K562 (cell line): ENCODE measurements around the gene C2. TPM values are rescaled to one million over a fixed set of nuclear protein-coding genes. Genes with fewer than 3 reads are reported as not detected.

Source experiments
- CCAR2 ChIP-seq: fragments of 200-400 bp; formaldehyde crosslinking; IDR thresholded peaks from 2 replicates; pipeline ENCODE4 v1.6.1; 2017; ENCODE audit warnings: mild to moderate bottlenecking, low read depth, low read length
- ELF1 ChIP-seq: fragments of 200-800 bp; sonication (Bioruptor generic); IDR thresholded peaks from 2 replicates; pipeline ENCODE4 v1.6.1; 2016; ENCODE audit warnings: missing genetic modification characterization, missing compliant biosample characterization
- FOXK2 ChIP-seq, 2 experiments: fragments of 450-650 bp; IDR thresholded peaks in 1 of 2; conservative IDR thresholded peaks in 1 of 2; 2 replicates each; pipeline ENCODE4 v1.6.1; 2016; ENCODE audit warnings: low read depth in 2 of 2, mild to moderate bottlenecking in 1 of 2
- HIVEP1 ChIP-seq: fragments of 250-450 bp; sonication (Bioruptor Pico); IDR thresholded peaks from 2 replicates; pipeline ENCODE4 v1.4.0; 2020; ENCODE audit warnings: mild to moderate bottlenecking
- MAX ChIP-seq: sonication (generic); formaldehyde crosslinking; IDR thresholded peaks from 2 replicates; pipeline ENCODE4 v1.9.0; 2022; ENCODE audit warnings: mild to moderate bottlenecking, missing genetic modification reagents
- NFE2 ChIP-seq: IDR thresholded peaks from 2 replicates; pipeline ENCODE4 v1.6.1; 2014; ENCODE audit warnings: antibody characterized with exemption, low read depth
- NR2C2 ChIP-seq, 2 experiments: fragments of 200-800 bp in 1 of 2; sonication (Bioruptor generic) in 1 of 2; sonication (generic) in 1 of 2; formaldehyde crosslinking in 1 of 2; IDR thresholded peaks; 2 replicates each; pipeline versions ENCODE4 v1.6.1 to v1.8.0; 2016 to 2022; ENCODE audit warnings: mild to moderate bottlenecking in 1 of 2, missing compliant biosample characterization in 1 of 2, missing genetic modification characterization in 1 of 2, missing genetic modification reagents in 1 of 2
- PTTG1 ChIP-seq: fragments of 450-650 bp; IDR thresholded peaks from 2 replicates; pipeline ENCODE4 v1.6.1; 2016; ENCODE audit warnings: low read depth, mild to moderate bottlenecking, missing genetic modification characterization, missing compliant biosample characterization
- SMAD3 ChIP-seq: fragments of 450-650 bp; formaldehyde crosslinking; conservative IDR thresholded peaks from 2 replicates; pipeline ENCODE4 v1.4.0; 2020; ENCODE audit warnings: mild to moderate bottlenecking
- TAF9B ChIP-seq: fragments of 450-650 bp; IDR thresholded peaks from 2 replicates; pipeline ENCODE4 v1.6.1; 2018; ENCODE audit warnings: mild to moderate bottlenecking; ENCODE audit not compliant: partially characterized antibody
- TFAP4 ChIP-seq: sonication (generic); formaldehyde crosslinking; IDR thresholded peaks from 2 replicates; pipeline ENCODE4 v1.8.0; 2022; ENCODE audit warnings: missing genetic modification reagents, mild to moderate bottlenecking, moderate library complexity, borderline replicate concordance
- TSHZ1 ChIP-seq: fragments of 250-450 bp; sonication (Bioruptor Pico); IDR thresholded peaks from 2 replicates; pipeline ENCODE4 v1.4.0; 2020; ENCODE audit warnings: mild to moderate bottlenecking, moderate library complexity
- U2AF2 ChIP-seq: fragments of 200-400 bp; formaldehyde crosslinking; optimal IDR thresholded peaks from 2 replicates; pipeline ENCODE3; 2017; ENCODE audit warnings: low read depth, mild to moderate bottlenecking, low read length
- ZBTB7A ChIP-seq: IDR thresholded peaks from 2 replicates; pipeline ENCODE4 v1.6.1; 2011; ENCODE audit warnings: low read depth, mild to moderate bottlenecking, low read length, moderate library complexity, borderline replicate concordance; ENCODE audit not compliant: control insufficient read depth
- ZC3H4 ChIP-seq: sonication (generic); formaldehyde crosslinking; IDR thresholded peaks from 2 replicates; pipeline ENCODE4 v1.9.0; 2021; ENCODE audit warnings: missing genetic modification reagents, borderline replicate concordance
- ZNF217 ChIP-seq: sonication (generic); formaldehyde crosslinking; IDR thresholded peaks from 2 replicates; pipeline ENCODE4 v1.8.0; 2022; ENCODE audit warnings: mild to moderate bottlenecking, missing genetic modification reagents
- ZNF41 ChIP-seq: fragments of 250-450 bp; sonication (Bioruptor Pico); conservative IDR thresholded peaks from 2 replicates; pipeline ENCODE4 v1.4.0; 2020; ENCODE audit warnings: mild to moderate bottlenecking
- ZNF740 ChIP-seq, 3 experiments: fragments of 200-800 bp in 1 of 3; sonication (Bioruptor generic) in 1 of 3; sonication (generic) in 1 of 3; formaldehyde crosslinking in 1 of 3; IDR thresholded peaks; 2 replicates each; pipeline versions ENCODE4 v1.6.1 to v1.8.0; 2016 to 2022; ENCODE audit warnings: mild to moderate bottlenecking in 2 of 3, missing compliant biosample characterization in 2 of 3, missing genetic modification characterization in 2 of 3, missing genetic modification reagents in 1 of 3
- ZNF785 ChIP-seq: fragments of 250-450 bp; sonication (Bioruptor Pico); IDR thresholded peaks from 2 replicates; pipeline ENCODE4 v1.4.0; 2020; ENCODE audit warnings: mild to moderate bottlenecking
- polyA plus RNA-seq, 8 experiments: library from polyadenylated mRNA; depleted of rRNA in 4 of 8; stranded (reverse) in 5 of 8; unstranded in 3 of 8; fragments of >200 nt; fragmentation: Nextera tagmentation in 2 of 8; fragmentation: Illumina TruSeq in 1 of 8; extraction: Ambion mirVana in 2 of 8; extraction: Trizol in 1 of 8; gene quantifications; 2 replicates each; pipeline versions ENCODE4 v1.2.1 to v1.2.3, GENCODE V29; 2011 to 2014; ENCODE audit warnings: inconsistent platforms in 1 of 8, missing spikeins in 1 of 8
- total RNA-seq, 7 experiments: library from RNA; depleted of rRNA in 6 of 7; stranded (reverse); fragments of >200 nt in 6 of 7; fragmentation: Illumina TruSeq in 2 of 7; extraction: Trizol in 2 of 7; gene quantifications; 2 replicates each; pipeline versions ENCODE4 v1.2.1 to v1.2.3, GENCODE V29; 2011 to 2021; ENCODE audit warnings: low replicate concordance in 1 of 7

The C2 gene
- total and polyA plus RNA-seq, 9 of the 15 experiments (the other 6 are each of a cell fraction or from before 2014, with no cell fraction given), result 0.05 to 1.1 (median 0.39) TPM; not detected in 1

- TF ChIP-seq HIVEP1 (CRISPR knock-in tag), result no peak
- no peak for TF ChIP-seq PTTG1 (tag)
- peak; percentile 96 for TF ChIP-seq NFE2
- no peak for TF ChIP-seq ZNF217 (CRISPR knock-in tag)
- peak; percentile 68; the same call in 1 of the 2 replicates for TF ChIP-seq ZNF740 (CRISPR knock-in tag; IDR thresholded peaks at IDR 0.05)
- TF ChIP-seq ZNF740 (tag; IDR thresholded peaks at IDR 0.05), result no peak
- TF ChIP-seq FOXK2 (conservative IDR thresholded peaks at IDR 0.05 in 1 of 2, IDR thresholded peaks at IDR 0.05 in 1 of 2; ENCODE audit: low read depth in 2 of 2), result no peak; a peak in 1 of 4 replicates
- no peak for TF ChIP-seq TAF9B
- TF ChIP-seq ZBTB7A, result peak; percentile 80; the same call in 1 of the 2 replicates
- TF ChIP-seq ELF1 (tag), result no peak
- 0 out of 2 replicates have a peak, but pooled peaks have one; percentile 5 for TF ChIP-seq NR2C2 (CRISPR knock-in tag; IDR thresholded peaks at IDR 0.05)
- peak; percentile 50; the same call in 1 of the 2 replicates for TF ChIP-seq NR2C2 (tag; IDR thresholded peaks at IDR 0.05)
- no peak for TF ChIP-seq ZC3H4 (CRISPR knock-in tag)
- TF ChIP-seq U2AF2, result no peak
- TF ChIP-seq TFAP4 (CRISPR knock-in tag), result peak; percentile 85; the same call in 1 of the 2 replicates
- no peak for TF ChIP-seq SMAD3
- no peak for TF ChIP-seq ZNF41 (CRISPR knock-in tag)
- TF ChIP-seq CCAR2, result no peak
- no peak for TF ChIP-seq ZNF785 (CRISPR knock-in tag)
- no peak for TF ChIP-seq TSHZ1
- peak; percentile 5; the same call in 1 of the 2 replicates for TF ChIP-seq MAX (CRISPR knock-in tag)
Observed at GRCh38 chr6:31969712-31970603, 42.4 kb downstream of the C2 start (continued).
